RCC 7860 (cell line): ENCODE data around the gene ATRIP.

Experiments used
- DNase-seq: peaks from one replicate; pipeline ENCODE4 v3.0.0-alpha.2; 2015; ENCODE audit warnings: low spot score
- FAIRE-seq: peaks from 2 replicates; lab custom pipeline; 2012; peaks lifted over from hg19 to GRCh38; lab: Jason Lieb, UNC

Gene ATRIP

DNA sequence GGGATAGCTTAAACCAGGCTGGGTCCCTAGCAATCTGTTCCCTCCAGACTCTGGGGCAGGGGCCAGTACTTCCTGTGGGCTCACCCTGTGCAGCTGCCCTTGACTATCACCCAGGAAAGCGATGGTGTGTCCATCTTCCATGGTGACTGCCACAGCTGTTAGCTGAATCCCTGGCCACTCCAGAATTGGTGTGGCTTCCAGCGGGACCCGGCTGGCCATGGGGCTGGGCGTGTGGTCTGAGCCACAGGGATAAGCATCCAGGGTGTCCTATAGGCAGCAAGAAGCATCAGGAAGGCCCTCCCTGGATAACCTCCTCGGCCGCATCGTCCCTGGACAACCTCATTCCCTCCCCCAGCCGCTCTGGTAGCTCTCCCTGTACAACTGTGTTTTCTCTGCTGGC, 23.9 kb upstream of the ATRIP start:
- no peak for FAIRE-seq
- DNase-seq = no peak

DNA sequence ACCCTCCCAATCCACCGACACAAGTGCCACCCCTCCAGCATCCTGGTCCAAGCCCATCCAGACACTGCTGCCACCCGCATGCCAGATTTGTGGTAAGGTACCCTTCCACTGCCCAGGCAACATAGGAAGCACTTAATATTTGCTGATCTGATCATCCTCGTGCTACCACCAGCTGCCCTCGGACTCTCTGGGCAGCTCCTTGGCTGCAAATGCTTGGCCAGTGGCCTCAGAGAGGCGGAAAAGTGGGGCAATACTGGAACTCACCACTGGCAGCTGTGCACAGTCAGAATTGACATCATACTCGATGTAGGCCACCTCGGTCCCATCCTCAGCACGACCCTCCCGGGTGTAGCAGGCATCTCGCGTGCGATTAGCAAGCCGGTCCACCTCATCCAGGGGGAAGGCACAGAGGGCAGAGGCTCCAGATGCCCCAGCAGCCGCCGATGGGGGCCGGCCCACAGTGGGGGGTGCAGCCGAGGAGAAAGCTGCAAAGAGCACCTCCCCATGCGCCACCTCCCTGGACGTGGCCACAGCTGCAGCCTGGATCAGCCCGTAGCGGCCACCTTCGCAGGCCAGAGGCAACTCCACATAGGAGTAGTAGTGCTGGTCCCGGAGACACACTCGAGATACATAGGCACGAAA, 23.2 kb upstream of the ATRIP start:
- DNase-seq (no peak), FAIRE-seq (no peak)

DNA sequence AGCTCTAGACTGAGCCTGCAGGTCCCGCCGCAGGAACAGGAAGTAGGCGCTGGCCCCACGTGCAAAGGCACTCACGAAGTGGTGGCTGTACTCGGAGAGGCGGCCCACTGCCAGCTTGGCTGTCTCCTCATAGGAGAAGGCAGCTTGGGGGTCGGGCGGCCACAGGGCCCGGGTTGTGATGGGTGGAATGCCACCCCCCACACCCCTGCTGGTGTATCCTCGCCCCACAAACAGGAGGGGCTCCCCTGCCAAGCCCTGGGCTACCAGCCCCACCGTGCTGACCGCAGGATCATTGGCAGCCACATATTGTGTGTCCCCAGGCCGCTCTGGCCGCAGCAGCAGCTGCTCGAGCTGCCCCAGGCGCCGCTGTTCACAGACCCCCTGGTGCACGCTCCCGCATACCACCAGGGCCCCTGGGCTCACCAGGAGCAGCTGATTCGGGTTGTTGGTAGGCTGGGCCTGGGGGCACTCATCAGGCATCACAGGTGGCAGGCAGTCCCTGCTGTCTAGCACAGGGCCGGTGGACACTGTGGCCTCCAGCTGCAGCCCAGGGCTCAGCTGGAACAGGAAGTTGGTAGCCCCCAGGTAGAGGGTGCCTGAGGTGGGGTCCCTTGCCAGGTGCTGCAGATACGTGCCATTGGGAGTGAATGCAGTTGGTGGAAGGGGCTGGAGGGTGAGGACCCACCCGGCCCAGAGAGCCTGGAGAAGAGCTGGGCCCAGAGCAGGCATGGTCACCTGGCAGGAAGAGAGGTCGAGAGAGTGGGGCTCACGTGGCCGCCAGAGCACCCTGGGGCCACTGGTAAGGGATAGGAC, 22.4 kb upstream of the ATRIP start:
- DNase-seq (no peak), FAIRE-seq (no peak)

DNA sequence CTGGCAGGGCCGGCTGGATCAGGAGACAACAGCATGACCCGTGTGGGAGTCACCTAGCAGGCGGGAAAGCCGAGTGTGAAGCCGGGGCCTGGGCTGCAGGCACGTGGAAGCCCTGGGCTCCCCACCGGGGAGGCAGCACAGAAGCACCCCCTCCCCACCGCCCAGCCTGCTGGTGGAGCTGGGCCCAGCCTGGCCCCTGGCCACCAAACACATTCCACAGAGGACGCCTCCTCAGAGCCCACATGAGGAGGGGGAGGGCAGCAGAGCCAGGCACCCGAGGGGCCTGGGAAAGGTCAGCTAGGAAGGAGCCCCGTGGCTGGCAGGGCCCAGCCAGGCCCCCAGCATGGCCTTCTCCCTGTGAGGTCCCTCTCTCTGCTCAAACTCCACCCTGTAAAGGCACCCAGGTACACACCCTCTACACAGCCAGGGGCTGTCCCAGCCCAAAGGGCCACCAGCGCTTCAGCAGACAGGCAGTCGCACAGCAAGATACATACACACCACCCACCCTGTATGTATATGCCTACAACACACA, 21.2 kb upstream of the ATRIP start:
- DNase-seq (no peak), FAIRE-seq (no peak)

DNA sequence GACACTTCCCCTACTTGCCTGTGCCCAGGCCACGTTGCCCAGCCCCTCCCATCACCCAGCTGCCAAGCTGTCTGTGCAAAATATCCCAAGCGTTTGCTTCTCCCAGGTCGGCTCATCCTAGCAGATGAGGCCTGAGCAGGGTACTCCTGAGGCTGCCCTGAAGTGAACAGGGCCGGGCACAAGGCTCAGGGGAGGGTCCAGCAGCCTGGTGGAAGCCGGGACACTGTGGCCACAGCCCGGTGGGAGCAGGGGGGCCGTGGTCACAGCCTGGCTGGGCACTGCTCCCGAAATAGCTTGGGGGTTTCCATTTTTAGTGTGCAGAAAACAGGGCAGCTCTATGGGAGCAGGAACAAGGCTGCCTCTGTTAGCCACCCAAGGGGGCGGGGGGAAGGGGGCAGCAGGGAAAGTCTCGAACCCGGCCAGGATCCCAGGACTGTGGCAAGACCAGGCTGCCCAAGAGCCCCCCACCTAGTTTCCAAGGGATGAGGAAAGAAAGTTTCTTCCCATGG, 20.1 kb upstream of the ATRIP start:
- no peak for FAIRE-seq

DNA sequence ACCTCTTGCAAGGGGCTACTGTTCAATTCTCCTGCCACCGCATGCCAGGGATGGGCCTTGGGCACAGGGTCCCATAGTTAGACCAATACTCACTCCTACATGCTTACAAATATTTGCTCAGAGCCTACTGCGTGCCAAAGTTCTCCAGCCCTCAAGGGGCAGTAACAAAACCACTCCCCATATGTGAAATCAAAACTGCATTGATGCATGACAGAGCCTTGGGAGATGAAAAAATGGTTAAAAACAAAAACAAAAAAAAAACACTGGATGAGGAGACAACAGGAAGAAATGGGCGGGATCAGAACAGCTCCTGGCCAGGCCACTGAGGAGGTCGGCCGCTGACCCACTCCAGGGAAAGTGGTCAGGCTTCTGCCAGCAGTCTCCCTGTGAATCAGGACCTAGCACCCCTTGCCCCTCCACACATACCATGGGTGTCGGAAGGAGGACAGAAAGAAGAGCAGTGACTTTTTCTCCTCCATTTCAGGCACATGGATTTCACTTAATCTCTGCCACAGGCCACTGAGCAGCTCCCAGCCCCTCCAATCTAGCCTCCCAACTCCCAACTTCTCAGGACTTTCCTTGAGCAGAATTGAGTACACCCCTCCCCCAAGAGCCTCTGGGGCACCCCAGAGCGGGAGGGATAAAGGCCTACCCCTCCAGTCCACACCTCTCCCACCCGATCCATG, 19.4 kb upstream of the ATRIP start:
- DNase-seq (no peak), FAIRE-seq (no peak)

More for the DNA sequence above, 20.1 kb upstream of the ATRIP start:
- DNase-seq = no peak

DNA sequence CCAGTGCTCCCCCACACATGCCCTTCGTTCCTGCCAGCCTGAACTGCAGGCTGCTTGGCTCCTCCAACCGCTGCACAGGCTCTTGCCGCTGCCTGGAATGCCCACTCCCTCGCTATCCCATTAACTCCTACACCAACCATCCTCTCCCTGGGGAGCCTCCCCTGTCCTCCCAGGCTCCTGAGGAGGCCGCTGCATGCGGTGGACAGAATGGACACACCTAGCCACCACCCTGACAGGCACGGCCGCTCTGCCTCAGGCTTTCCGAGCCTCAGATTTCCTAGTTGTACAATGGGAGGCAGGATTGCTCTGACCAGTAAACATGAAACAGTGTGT, 18.9 kb upstream of the ATRIP start:
- FAIRE-seq = no peak

DNA sequence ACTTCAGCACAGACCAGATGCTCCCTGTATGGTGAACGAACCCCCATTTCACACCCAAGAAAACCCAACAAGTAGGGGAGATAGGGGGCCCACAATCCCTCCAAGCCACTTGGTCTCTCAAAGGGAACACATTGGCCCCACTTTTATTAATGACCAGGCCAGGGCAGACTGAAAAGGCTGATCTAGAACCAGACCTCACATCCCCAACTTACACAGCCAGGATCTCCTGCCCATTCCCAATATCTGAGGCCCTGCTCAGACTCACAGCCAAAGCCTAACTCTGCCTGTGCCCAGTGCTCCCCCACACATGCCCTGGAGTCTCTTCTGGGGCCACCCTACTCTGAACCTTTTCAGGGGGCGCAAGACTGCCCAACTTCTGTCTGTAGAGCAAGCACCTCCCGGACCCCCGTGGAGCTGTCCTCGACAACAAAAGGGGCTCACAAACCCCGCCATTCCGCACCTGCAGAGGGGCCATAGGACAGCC, 18.4 kb upstream of the ATRIP start:
- FAIRE-seq = no peak
- DNase-seq = no peak

More for the DNA sequence above, 18.9 kb upstream of the ATRIP start:
- no peak for DNase-seq

DNA sequence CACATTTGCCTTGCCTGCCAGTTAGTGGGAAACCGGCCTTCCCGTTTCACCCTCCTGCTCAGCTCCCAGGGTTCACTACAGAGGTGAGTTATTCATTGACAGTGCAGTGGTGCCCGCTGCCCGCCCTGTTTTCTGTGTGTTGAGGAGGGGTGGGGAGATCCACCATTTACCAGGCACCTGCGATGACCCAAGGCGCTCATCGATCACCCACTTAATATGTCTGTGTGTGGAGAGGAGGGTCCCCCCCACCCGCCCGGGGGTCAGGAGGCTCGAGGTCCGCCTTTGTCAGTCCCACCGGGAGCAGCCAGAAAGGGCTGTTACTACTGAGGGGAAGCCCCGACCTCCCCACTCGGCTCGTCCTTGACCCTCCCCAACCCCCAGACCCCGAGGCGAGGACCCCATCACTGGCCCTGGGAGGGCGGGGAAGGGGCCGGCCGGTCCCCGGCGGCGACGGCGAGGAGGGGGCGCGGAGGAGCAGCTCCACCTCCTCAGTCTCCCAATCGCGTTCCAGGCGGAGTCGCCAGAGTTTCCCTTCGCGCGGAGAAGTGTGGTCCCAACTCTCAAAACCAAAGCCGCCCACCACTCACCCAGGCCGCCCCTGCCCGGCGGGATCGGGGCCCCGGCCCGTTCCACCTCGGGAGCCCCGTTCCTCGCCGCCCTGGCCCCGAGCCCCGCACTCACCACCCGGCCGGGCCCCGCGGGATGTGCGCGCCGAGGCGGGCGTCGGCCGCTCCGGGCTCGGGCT, 17.8 kb upstream of the ATRIP start:
- FAIRE-seq (peak; percentile 8), DNase-seq (peak; percentile 40)

DNA sequence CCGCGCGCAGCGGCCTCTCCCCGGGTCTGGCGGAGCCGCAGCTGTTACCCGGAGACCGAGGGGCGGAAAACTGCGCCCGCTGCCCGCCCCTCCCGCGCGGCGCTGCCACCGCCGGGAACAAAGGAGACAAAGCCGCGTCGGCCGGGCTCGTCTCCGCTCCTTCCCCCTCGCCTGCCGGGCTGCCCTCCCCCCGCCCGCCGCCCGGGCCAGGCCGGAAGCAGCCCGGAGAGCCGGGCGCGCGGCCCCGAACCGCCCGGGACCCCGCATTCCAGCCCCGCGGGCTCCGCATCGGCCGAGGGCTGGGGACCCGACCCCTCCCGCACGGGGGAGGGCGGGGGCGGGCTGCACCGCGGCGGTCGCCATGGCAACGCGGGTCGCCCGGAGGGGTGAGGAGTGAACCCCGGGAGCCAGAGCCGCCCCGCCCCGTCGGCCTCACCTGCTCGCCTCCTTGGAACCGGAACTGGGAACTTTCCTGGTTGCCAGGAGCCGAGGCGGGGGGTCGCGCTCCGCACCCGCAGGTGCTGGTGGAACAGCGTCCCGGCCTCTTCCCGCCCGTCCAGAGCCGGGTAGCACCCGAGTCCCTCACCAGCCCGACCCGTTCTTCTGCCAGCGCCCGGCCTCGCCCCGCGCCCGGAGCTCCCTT, 17.1 kb upstream of the ATRIP start:
- FAIRE-seq = no peak

DNA sequence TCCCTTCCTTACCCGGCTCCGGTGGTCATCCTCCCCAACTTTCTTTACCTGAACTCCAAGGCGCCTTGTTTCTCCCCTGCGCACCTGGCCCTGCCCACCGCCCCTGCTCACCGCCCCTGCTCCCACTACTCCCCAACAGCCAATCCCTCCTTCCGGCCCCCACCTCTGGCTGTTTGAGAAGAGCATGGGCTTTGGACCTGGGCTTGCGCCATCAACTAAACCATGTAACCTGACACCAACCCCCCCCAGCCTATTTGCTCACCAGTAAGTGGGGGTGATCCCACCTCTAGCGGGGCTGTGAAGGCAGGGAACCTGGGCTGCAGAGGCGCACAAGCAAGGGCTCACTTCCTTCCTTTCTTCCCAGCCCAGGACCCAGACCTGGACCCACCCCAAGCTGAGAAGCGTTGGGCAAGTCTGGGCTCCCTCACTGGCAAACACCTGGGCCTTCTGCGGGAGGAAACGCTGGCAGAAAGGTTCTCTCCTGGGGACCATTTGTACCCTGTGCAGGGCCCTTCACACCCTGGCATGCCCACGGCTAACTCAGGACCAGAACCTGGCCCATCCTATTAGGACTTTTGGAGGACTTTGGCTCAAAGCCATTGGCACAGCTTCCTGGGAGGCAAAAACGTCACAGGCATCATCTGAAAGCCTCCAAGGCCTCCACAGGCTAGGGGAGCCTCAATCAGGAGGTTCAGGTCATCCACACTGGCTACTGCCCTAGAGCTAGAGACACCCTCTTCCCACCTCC, 16.4 kb upstream of the ATRIP start, which contains the start of gene PLXNB1:
TSS of gene PLXNB1 (minus strand) at position 127 of the 748 bp plus-strand sequence. CDS start 5,475 bp downstream, outside the sequence.
- DNase-seq = no peak
- FAIRE-seq = no peak

More for the DNA sequence above, 17.1 kb upstream of the ATRIP start:
- no peak for DNase-seq

DNA sequence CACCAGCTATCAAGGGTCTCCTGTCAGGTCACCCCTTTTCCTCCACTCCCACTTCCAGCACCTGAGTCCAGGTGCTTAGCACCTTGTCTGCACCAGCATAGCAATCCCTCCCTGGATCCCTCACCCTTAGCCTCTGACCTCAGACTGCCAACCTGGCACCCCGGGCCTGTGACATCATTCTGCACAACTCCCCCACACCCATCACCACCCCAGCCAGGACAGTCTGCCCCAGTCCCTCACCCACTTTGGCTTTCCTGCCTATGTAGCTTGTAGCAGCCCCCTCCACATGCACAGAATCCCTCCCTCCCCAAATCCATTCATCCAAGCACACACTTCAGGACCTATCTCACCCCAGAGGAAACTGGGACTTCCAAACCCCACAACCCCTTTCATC, 15.8 kb upstream of the ATRIP start:
- DNase-seq (no peak), FAIRE-seq (no peak)

DNA sequence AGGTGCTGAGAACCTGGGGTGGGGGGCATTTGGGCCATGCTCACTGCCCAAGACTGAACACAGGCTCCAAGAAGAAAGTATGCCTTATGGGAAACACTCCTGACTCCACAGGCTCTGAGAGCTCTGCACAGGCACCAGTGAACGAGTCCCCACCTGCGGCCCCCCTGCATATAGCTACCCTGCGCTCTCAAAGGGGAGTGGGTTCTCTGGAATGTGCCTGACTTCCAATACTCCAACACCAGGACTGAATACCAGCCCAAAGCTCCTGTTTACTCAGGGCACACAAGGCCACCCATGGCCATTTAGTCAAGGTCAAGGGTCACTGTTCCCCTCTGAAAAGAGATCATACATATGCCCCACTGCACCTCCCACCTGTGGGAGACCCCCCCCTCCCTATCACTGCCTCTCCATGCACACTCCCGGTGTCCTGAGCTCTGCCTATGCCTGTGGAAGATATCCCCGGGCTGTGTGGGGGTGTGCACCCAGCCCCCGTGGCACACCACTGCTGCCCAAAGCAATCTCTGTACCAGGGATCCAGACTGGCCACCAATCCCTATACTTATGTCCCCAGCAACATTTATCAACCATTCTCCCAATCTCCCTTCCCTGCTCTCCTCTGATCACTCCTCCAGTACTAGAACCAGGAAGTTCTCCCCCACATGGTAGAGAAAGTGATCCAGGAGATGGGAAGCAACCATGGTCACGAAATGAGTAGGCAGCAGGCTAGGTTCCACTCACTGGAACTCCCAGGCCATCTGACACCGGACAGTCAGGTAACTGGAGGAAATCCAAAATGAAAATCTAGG, 15.1 kb upstream of the ATRIP start:
- DNase-seq (no peak), FAIRE-seq (no peak)

DNA sequence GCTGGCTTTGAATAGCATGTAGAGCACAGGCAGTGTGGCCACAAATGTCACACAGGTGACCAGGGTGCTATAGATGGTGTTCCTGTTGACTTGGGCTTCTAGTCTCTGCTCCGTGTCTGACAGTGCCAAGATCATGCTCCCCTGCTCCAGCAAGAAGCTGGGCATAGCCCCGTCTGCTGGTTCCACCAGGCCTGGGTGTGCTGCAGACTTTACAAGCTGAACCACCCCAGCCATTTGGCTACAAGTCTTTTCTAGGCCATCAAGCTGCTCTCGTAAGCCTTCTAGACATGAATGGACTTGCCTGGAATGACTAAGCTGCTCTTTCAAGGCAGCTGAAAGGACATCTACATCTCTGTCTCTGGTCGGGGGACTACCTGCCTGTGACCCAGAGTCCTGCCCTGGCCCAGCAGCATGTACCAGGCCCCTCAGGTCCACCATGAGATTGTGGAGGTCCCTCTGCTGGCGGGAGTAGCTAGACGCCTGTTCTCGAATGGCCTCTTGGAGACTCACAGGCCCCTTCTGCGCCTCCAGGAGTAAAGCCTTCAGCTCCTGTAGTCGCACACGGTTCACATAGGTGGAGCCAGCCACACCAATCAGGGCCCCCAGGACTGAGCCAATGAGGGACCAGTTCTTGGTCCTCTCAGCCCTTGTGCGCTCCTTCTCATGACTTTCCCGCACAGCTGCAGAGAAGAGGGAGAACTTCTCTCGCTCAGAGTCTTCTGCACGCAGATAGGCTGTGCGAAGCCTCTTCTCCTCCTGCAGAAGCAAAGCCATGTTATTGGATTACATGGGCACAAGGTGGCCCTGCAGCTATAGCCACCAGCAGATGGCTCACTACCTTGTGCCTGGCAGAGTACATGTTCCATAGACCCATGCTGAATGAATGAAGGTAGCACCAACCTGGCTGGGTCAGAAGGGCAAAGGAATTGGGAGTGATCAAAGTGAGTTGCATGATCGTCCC, 13.8 kb upstream of the ATRIP start:
- DNase-seq (no peak), FAIRE-seq (no peak)

DNA sequence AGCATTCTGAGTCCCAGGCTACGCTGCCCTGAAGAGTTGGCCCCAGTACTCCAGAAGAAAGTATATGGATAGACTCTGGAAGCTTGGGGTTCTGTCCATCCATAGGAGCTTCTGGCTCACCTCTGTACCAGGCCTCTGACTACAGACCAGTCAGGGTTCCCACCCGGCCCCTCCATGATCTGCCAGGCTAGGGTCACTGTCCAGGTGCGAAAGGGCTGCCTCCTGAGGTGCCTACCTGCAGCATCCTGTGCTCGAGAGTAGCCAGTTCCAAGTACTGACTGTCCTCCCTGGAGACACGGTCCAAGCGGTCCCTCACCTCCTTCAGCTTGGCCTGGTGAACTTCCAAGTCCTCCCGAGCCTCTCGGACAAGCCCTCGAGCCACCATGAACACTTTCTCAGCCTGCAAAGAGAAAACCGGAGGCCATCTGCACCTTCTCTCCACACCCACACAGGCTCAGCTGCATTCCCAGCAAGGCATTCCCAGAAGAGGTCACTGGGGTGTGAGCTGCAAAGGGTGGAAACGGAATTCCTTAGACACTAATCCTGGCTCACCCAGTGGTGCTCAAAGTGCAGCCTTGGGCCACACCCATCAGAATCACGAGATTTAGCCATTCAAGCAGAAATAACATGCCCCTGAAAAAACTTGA, 12.9 kb upstream of the ATRIP start:
- FAIRE-seq = no peak
- DNase-seq = no peak

DNA sequence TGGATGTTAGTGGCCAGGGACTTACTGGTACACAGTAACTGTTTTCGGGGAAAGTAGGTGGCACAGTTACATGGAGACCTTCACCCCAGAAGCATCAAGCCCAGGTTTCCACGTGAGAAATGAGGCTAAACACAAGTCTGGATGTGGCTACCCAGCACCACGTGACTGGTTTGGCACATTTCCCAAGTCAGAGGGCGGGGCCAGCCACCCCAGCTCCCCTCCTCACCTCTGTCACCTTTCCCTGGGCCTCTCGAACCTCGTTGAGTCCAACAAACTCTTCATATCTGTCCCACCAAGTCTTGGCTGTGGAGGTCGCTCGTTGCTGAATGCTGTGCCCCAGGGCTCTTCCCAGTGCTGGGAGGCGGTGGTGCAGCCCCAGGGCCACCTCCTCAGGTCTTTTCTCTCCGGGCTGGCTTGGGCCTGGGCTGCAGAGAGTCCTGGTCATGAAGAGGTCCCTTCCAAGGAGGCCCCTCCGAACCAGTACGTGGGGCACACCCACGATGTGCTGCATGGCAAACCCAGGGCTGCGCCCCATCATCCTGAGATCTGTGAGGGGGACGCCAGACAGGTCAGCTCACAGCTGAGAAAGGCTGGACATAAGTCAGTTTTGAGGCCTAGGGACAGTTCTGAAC, 11.8 kb upstream of the ATRIP start:
- FAIRE-seq (no peak), DNase-seq (no peak)
